ENCODE measurements around the gene UBC.
A peak's percentile ranks its signal among the peaks of the same experiment; 100 is the strongest.
"Not testable (repeated sequence)": the region's sequence is repeated elsewhere in the genome, so short reads cannot be mapped to it uniquely, and the experiment has no call there.

UBC gene

DNA sequence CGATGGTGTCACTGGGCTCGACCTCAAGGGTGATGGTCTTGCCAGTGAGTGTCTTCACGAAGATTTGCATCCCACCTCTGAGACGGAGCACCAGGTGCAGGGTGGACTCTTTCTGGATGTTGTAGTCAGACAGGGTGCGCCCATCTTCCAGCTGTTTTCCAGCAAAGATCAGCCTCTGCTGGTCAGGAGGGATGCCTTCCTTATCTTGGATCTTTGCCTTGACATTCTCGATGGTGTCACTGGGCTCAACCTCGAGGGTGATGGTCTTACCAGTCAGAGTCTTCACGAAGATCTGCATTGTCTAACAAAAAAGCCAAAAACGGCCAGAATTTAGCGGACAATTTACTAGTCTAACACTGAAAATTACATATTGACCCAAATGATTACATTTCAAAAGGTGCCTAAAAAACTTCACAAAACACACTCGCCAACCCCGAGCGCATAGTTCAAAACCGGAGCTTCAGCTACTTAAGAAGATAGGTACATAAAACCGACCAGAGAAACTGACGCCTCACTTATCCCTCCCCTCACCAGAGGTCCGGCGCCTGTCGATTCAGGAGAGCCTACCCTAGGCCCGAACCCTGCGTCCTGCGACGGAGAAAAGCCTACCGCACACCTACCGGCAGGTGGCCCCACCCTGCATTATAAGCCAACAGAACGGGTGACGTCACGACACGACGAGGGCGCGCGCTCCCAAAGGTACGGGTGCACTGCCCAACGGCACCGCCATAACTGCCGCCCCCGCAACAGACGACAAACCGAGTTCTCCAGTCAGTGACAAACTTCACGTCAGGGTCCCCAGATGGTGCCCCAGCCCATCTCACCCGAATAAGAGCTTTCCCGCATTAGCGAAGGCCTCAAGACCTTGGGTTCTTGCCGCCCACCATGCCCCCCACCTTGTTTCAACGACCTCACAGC, 717 bp downstream of the UBC start:
- no peak for DNase-seq

DNA sequence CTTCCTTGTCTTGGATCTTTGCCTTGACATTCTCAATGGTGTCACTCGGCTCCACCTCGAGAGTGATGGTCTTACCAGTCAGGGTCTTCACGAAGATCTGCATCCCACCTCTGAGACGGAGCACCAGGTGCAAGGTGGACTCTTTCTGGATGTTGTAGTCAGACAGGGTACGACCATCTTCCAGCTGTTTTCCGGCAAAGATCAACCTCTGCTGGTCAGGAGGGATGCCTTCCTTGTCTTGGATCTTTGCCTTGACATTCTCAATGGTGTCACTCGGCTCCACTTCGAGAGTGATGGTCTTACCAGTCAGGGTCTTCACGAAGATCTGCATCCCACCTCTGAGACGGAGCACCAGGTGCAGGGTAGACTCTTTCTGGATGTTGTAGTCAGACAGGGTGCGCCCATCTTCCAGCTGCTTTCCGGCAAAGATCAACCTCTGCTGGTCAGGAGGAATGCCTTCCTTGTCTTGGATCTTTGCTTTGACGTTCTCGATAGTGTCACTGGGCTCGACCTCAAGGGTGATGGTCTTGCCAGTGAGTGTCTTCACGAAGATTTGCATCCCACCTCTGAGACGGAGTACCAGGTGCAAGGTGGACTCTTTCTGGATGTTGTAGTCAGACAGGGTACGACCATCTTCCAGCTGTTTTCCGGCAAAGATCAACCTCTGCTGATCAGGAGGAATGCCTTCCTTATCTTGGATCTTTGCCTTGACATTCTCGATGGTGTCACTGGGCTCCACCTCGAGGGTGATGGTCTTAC, 1.7 kb downstream of the UBC start:
- DNase-seq, result not testable (repeated sequence)

DNA sequence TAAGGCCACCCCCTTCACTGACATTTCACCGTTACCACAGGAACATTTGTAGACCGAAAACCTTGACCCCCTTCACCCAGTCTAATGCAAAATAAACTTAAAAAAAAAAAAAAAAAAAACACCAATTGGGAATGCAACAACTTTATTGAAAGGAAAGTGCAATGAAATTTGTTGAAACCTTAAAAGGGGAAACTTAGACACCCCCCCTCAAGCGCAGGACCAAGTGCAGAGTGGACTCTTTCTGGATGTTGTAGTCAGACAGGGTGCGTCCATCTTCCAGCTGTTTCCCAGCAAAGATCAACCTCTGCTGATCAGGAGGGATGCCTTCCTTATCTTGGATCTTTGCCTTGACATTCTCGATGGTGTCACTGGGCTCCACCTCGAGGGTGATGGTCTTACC, 2.9 kb downstream of the UBC start:
- DNase-seq, result not testable (repeated sequence)

DNA sequence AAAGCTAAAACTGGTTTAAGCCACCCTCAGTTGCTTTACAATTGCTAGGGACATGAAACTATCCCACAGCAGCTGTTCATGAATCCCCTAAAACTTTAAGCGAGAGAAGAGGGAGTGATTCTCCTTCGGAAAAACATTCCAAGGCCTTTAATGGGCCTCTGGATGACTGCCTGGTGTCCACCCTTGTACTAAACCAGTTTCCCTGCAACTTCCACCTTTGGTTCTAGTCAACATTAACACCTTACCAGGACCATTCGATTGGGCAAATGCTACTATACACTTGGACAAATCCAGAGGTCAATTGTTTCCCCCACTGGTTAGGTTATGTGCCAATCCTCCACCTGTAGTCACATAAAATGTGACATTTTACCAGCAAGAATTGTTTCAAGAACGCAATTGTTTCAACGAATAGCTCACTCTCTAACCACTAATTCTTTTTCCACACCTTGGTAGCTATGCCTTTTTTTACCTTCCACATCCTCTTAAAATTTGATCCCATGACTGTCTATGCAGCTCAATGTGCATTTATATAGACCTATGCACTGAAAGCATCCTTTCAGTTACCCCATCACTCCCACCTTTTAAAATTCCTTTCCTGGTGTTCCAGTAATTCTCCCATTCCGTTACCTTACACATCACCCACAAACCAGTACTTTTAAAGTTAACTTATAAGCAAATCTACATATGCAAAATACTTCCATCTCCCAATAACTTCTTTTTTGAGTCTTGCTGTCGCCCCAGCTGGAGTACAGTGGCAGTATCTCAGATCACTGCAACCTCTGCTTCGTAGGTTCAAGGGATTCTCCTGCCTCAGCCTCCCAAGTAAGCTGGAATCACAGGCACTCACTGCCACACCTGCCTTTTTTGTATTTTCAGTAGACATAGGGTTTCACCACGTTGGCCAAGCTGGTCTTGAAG, 3.6 kb downstream of the UBC start:
- DNase-seq, result no peak

- no peak for DNase-seq
Measured at GRCh38 chr12:124909831-124910560, 4.5 kb downstream of the UBC start.

DNA sequence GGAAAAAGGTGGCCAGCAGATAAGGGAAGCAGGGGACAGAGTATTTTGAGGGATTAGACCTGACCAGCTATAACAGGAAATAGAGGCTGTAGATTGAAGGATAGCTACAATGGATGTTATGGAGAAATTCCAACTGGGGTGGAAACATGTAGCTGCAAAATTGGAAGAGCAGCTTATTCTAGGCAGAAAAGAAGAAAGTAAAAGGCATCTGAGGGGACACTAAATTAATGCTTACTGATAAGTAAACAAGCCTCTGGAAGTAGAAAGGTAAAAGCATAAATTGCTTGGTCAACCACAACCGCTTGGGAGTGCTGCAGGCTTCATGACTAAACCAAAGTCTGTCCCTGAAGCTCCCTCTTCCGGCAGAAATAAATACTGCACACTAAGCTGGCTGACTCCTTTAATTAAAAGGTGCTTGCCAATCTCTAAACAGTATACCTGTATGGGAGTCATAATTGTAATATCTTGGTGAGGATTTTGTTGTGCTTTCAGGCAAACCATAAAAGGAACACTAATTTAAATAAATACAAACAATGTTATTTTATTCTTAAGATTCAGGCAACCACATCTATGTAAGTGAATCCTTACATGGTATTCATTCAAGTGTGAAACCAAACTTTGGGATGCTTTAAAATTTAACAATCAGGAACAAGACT, 7.7 kb downstream of the UBC start:
- DNase-seq, result no peak

- DNase-seq, result no peak
Measured at GRCh38 chr12:124904306-124905098, 9.9 kb downstream of the UBC start.

GRCh38 chr12:124902916-124903315, 11.5 kb downstream of the UBC start:
- no peak for DNase-seq

GRCh38 chr12:124901003-124901402, 13.4 kb downstream of the UBC start:
- no peak for DNase-seq

DNA sequence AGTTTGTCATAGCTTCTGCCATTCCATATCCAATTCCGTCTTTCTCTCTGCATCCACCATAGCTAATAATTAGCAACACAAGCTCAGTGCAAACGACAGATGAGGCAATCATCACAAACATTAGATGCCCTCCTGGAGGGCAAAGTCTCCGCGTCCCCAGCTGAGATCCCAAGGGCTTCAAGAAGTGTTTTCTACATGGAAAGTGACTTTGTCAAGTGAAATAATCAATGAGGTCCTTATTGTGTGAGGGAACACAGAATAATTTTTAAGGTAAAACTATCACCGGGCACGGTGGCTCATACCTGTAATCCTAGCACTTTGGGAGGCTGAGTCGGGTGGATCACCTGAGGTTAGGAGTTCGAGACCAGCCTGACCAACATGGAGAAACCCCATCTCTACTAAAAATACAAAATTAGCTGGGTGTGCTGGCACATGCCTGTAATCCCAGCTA, 14.1 kb downstream of the UBC start:
- DNase-seq, result not testable (repeated sequence)

- no peak for DNase-seq
Measured at GRCh38 chr12:124898923-124899294, 15.5 kb downstream of the UBC start.

- DNase-seq, result no peak
Measured at GRCh38 chr12:124898200-124898922, 16.1 kb downstream of the UBC start.

GRCh38 chr12:124896461-124896860, 18.0 kb downstream of the UBC start:
- DNase-seq, result no peak

DNA sequence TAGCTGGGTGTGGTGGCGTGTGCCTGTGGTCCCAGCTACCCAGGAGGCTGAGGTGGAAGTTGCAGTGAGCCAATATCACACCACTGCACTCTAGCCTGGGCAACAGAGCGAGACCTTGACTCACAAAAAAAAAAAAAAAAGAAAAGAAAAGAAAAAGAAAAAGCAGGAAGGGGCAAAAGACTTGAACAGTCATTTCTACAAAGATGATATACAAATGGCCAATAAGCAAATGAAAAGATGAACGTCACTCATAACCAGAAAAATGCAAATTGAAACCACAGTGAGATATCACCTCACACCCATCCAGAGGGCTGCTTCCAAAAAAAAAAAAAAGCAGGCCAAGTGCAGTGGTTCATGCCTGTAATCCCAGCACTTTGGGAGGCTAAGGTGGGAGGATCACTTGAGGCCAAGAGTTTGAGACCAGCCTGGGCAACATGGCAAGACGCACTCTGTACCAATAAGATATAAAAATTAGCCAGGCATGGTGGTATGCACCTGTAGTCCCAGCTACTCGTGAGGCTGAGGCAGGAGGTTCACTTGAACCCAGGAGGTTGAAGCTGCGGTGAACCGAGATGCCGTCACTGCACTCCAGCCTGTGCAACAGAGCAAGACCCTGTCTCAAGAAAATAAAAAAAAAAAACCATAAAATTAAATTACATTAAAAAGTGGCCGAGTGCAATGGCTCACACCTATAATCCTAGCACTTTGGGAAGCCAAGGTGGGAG, 20.5 kb downstream of the UBC start:
- DNase-seq, result no peak

DNA sequence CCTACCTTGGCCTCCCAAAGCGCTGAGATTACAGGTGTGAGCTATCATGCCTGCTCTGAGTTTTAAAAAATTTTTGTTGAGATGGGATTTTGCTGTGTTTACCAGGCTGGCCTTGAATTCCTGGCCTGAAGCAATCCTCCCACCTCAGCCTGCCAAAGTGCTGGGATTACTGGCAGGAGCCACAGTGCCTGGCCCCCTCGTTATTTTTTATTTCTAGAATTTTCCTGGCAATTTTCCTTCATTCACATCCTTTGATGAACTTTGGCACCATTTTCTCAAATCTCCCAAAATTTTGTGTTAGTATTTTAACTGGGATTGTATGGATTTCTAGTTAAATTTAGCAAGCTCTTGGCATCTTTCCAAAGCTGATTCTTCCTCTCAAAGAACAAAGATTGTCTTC, 26.2 kb downstream of the UBC start:
- no peak for DNase-seq

DNA sequence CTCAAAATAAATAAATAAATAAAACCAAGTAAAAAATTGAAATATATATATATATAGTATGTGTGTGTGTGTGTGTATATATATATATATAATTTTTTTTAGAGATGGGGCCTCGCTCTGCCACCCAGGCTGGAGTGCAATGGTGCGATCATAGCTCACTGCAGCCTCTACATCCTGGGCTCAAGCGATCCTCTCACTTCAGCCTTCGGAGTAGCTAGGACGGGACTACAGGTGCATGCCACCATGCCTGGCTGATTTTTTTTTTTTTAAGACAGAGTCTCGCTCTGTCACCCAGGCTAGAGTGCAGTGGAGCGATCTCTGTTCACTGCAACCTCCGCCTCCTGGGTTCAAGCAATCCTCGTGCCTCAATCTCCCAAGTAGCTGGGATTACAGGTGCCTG, 26.7 kb downstream of the UBC start:
- not testable (repeated sequence) for DNase-seq

DNA sequence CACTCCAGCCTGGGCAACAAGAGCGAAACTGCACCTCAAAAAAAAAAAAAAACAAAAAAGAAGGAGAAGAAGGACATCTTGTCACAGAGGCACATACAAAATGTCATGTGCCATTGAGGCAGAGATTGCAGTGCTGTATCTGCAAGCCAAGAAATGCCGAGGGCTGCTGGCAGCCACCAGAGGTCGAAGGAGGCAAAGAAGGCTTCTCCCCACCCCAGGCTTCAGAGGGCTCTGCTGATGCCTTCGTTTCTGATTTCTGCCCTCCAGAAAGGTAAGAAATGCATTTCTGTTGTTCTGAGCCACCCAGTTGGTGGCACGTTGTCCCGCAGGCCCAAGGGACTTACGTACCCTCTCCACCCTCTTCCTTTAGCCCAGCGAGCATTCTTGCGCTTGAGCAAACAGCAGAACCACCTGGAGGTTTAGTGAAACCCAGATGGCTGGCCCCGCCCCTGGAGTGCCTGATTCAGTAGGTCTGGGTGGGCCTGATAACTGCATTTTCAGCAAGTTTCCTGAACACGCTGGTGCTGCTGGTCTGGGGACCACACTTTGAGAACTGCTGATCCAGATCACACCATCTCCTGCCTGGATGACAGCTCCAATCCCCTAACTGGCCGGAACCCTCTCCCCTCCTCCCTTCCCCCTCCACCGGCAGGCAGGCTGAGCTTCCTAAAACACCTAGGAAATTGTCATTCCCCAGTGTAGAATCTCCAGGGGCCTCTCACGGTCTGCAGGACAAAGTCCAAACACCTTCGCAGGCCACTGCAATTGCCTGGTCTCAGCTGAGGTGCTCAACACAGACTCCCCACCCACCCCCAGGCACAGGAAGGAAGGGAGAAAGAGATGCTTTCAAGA, 29.6 kb downstream of the UBC start:
- DNase-seq, result peak; percentile 61

Data from NCI-H1436 treated with DMSO at 0.1 percent for 48 hours (cell line).